Heart right ventricle (tissue), 16 donors: ENCODE measurements around the gene NFYB. TPM values are rescaled to one million over a fixed set of nuclear protein-coding genes. Genes with fewer than 3 reads are reported as not detected.
"Not testable (repeated sequence)": the region's sequence is repeated elsewhere in the genome, so short reads cannot be mapped to it uniquely, and the experiment has no call there.

ENCODE experiments used
- ATAC-seq, 8 donors: fragments of 200-7000 bp; cut with Tn5 transposase; one replicate each; pipeline ENCODE4 v1.9.1; 2020; ENCODE audit warnings: mild to moderate bottlenecking in 8 of 8, moderate library complexity in 8 of 8, moderate number of reproducible peaks in 1 of 8
- DNase-seq, 2 donors: peaks; one replicate each; pipeline ENCODE4 v3.0.0-alpha.2; 2020
- H3K27ac ChIP-seq, 10 donors: fragments of 200-600 bp; sonication (generic) in 2 of 10; one replicate each; pipeline versions ENCODE4 v1.5.0 to v1.8.0; 2020 to 2022; ENCODE audit warnings: mild to moderate bottlenecking in 3 of 10
- H3K27me3 ChIP-seq, 7 donors: fragments of 200-600 bp; one replicate each; pipeline ENCODE4 v1.8.0; 2021 to 2022; ENCODE audit warnings: mild to moderate bottlenecking in 2 of 7
- H3K36me3 ChIP-seq, 9 donors: fragments of 200-600 bp; sonication (generic) in 1 of 9; one replicate each; pipeline versions ENCODE4 v1.5.0 to v1.8.0; 2020 to 2022; ENCODE audit warnings: mild to moderate bottlenecking in 2 of 9
- H3K4me1 ChIP-seq, 9 donors: fragments of 200-600 bp; sonication (generic) in 1 of 9; one replicate each; pipeline versions ENCODE4 v1.5.0 to v1.8.0; 2020 to 2022; ENCODE audit warnings: mild to moderate bottlenecking in 4 of 9
- H3K4me3 ChIP-seq, 10 donors: fragments of 200-600 bp; sonication (generic) in 2 of 10; one replicate each; pipeline versions ENCODE4 v1.5.0 to v1.8.0; 2020 to 2022; ENCODE audit warnings: mild to moderate bottlenecking in 7 of 10, moderate library complexity in 2 of 10
- H3K9me3 ChIP-seq, 11 donors: fragments of 200-600 bp in 10 of 11; sonication (generic) in 2 of 11; one replicate each; pipeline versions ENCODE4 v1.5.0 to v1.8.0; 2013 to 2022; ENCODE audit warnings: mild to moderate bottlenecking in 2 of 11, control low read depth in 1 of 11, moderate library complexity in 1 of 11
- WGBS, 2 donors: extraction: QIAGEN DNeasy Blood & Tissue Kit; methylation state at CpG; one replicate each; pipeline ENCODE4 v1.1.7; 2013; ENCODE audit warnings: inconsistent platforms in 1 of 2; 5-methylcytosine and 5-hydroxymethylcytosine counted together
- intact Hi-C, 10 donors: fragments of 100-400 bp; cut with DNase I; formaldehyde crosslinking; loops; one replicate each; pipeline versions ENCODE4 v1.11.1 to v1.14.2; 2022
- polyA plus RNA-seq, 2 donors: library from polyadenylated mRNA; stranded (reverse); fragments of 200-250 nt; gene quantifications; one replicate each; pipeline ENCODE4 v1.2.3, GENCODE V29; 2013
- total RNA-seq, 10 donors: library from RNA; stranded (reverse); fragmentation: NEBNext Ultra II Directional in 3 of 10; extraction: Animal tissue kit (Norgen Biotek cat#: 25700) in 3 of 10; gene quantifications; one replicate each; pipeline versions ENCODE4 v1.2.1 to v1.2.4, GENCODE V29; 2021 to 2023
- TF ChIP-seq, protein P1 (sequence below), 9 donors: fragments of 200-600 bp; sonication (generic) in 2 of 9; IDR thresholded peaks; one replicate each; pipeline versions ENCODE4 v1.5.0 to v1.8.0; 2021 to 2022; ENCODE audit warnings: antibody characterized with exemption in 9 of 9, mild to moderate bottlenecking in 5 of 9, moderate library complexity in 1 of 9
- donor health status: Arrhythmogenic right ventricular cardiomyopathy.
- donor health status: ischemic (EF 13 %, LVEDD 7.1; RV severe dilation, severe dysfunction).
- donor health status: healthy with polysubstance abuse.
- donor health status: DM: no; HTN: yes; CAD: no.
- donor health status: DM: no; HTN: no; CAD: no.
- donor health status: ischemic (EF 25% LVEDD 6.9; RV normal size, moderate dysfunction).
- donor health status: ischemic (EF 25% LVEDD 5.7; RV mildly dilated, moderate dysfunction).
- donor health status: healthy.
- donor health status: DM: yes; HTN: yes; CAD: no.
- donor health status: Ischemic cardiomyopathy.
- donor health status: ischemic (EF 35%, LVEDD 5.7; RV mildly dilated, moderate dysfunction).
- donor health status: nonischemic (EF 11% LVEDD 7.7; RV severe dilation, severe dysfunction).
- donor health status: DM: yes; HTN: yes; CAD: no.
- donor health status: PGD.
- donor health status: ischemic (EF 29% LVEDD 5.4; RV normal size, mild dysfunction).
- donor health status: nonischemic (EF 23%, LVEDD 6.1; RV moderate dilation, normal function).

NFYB gene
- total and polyA plus RNA-seq, 12 donors = 16.1 to 53.9 (median 24.0) TPM

DNA sequence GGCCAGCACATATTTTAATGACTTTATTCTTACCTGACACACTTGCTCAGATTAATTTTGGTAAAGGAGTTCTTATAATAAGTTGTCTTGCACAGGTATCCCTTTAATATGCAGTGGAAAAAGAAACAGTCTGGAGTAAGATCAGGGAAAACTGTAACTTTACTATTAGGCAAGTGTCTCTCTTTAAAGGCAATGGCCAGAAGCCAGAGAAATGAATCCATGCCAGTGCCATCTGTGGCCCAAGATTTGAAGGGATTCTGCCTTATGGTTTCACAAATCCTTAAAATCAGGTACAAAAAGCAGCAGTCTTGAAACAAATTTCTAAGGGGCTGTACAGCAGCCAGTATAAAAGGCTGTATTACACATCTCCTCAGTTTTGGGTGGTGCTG, 22.4 kb downstream of the NFYB start:
- no peaks in the 10 kb centered on the region for H3K27me3 ChIP-seq
- no peak for DNase-seq
- intact Hi-C loops = no loop called here
- TF ChIP-seq, protein P1, sequence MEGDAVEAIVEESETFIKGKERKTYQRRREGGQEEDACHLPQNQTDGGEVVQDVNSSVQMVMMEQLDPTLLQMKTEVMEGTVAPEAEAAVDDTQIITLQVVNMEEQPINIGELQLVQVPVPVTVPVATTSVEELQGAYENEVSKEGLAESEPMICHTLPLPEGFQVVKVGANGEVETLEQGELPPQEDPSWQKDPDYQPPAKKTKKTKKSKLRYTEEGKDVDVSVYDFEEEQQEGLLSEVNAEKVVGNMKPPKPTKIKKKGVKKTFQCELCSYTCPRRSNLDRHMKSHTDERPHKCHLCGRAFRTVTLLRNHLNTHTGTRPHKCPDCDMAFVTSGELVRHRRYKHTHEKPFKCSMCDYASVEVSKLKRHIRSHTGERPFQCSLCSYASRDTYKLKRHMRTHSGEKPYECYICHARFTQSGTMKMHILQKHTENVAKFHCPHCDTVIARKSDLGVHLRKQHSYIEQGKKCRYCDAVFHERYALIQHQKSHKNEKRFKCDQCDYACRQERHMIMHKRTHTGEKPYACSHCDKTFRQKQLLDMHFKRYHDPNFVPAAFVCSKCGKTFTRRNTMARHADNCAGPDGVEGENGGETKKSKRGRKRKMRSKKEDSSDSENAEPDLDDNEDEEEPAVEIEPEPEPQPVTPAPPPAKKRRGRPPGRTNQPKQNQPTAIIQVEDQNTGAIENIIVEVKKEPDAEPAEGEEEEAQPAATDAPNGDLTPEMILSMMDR (IDR thresholded peaks at IDR 0.05) = no peak
- no peak overlapping the region for H3K4me3 ChIP-seq
- ATAC-seq = peak in 1 of 8 donors; percentile 25
- H3K27ac ChIP-seq = no peak overlapping the region
- peaks cover 0 to 17% (median 3%) of the 10 kb centered on the region in 9 donors for H3K4me1 ChIP-seq
- peaks cover 0 to 68% (median 15%) of the 10 kb centered on the region in 9 donors for H3K36me3 ChIP-seq
- H3K9me3 ChIP-seq = no peaks in the 10 kb centered on the region

DNA sequence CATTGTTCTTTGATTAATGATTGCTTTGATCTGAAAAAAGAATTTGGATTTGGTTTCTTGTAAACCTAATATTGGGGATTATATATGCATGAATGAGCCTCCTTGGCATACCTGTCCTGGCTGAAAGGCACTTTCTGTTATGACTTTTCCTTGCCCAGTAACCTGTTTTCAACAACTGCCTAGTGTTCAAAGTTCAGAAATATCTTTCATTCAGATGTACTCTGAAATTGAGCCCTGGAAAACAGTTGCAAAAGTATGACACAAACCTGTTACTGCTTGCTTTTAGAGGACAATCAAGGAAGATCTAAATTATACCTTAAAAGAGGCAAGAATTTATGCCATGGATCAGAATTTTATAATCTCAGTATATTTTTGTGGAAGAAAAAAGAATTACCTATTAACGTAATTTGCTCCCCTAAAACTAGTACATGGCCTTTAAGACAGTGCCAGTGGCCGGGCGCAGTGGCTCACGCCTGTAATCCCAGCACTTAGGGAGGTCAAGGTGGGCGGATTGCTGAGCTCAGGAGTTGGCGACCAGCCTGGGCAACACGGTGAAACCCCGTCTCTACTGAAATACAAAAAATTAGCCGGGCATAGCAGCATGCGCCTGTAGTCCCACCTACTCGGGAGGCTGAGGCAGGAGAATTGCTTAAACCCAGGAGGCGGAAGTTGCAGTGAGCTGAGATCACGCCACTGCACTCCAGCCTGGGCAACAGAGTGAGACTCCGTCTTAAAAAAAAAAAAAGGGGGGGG, 23.0 kb downstream of the NFYB start:
- Histone ChIP-seq H3K36me3 (peaks cover 0 to 67% (median 12%) of the 10 kb centered on the region in 9 donors), H3K4me1 (peaks cover 0 to 17% (median 3%) of the 10 kb centered on the region in 9 donors)
- DNase-seq, H3K9me3 ChIP-seq, H3K4me3 ChIP-seq, intact Hi-C loops, H3K27ac ChIP-seq, H3K27me3 ChIP-seq: not testable (repeated sequence)
- ATAC-seq = peak in 1 of 8 donors; percentile 41
- 90 to 94% methylated on average over 14 of the region's 14 CpGs for WGBS, 2 donors

DNA sequence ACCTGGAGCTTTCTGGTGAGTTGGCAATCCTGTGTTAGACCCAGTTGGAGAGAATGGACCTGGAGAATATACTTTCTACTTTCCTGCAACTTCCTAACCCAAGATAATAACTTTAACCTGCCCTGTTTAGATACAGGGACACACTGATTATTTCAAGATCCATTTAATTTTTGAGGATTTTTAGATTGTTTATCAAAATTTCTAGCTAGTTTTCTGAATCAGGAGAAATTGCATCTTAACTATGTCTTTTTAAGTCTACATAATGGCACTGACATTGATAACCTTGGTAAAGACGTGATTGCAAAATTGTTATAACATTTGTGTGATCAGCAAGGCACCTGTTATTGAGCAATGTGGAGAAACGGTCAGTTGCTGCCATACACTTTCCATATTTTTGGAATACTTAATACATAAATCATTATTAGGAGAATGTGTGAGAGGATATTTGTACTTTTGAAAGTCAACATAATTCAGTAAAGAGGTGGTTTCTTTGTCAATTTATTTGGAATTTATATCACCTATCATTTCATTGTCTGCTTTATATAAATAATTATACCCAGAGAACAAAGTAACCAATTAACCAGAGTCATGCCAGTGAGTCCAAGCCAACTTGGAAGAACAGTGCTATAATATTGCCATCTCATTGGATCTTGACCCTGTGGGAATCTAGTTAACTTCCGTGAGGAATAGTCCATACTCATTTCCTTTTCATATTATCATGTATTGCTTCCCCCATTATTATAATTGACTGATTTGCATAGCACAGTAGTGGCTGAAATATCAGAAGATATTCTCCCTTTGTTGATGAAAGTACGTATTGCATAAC, 28.4 kb downstream of the NFYB start:
- DNase-seq = no peak
- no peaks in the 10 kb centered on the region for H3K9me3 ChIP-seq
- intact Hi-C loops = loop anchor here in 9 of 10 donors (1.0 to 10.0 kb wide), 13 partner anchors 42 to 233 kb away; partner anchors contain the start of genes HCFC2 (in 3 of the 9), GLT8D2 (in 1 of the 9), HSP90B1 (in 1 of the 9) and TDG (in 1 of the 9)
- ATAC-seq = no peak
- peaks cover 0 to 48% (median 7%) of the 10 kb centered on the region in 9 donors for H3K36me3 ChIP-seq
- TF ChIP-seq, protein P1 (IDR thresholded peaks at IDR 0.05) = peak in 1 of 9 donors; percentile 1
- H3K27ac ChIP-seq = no peak overlapping the region
- H3K4me3 ChIP-seq = no peak overlapping the region
- no peaks in the 10 kb centered on the region for H3K27me3 ChIP-seq
- WGBS, 2 donors = 74 to 89% methylated on average over 4 of the region's 4 CpGs
- H3K4me1 ChIP-seq = peaks cover 0 to 19% (median 10%) of the 10 kb centered on the region in 9 donors

DNA sequence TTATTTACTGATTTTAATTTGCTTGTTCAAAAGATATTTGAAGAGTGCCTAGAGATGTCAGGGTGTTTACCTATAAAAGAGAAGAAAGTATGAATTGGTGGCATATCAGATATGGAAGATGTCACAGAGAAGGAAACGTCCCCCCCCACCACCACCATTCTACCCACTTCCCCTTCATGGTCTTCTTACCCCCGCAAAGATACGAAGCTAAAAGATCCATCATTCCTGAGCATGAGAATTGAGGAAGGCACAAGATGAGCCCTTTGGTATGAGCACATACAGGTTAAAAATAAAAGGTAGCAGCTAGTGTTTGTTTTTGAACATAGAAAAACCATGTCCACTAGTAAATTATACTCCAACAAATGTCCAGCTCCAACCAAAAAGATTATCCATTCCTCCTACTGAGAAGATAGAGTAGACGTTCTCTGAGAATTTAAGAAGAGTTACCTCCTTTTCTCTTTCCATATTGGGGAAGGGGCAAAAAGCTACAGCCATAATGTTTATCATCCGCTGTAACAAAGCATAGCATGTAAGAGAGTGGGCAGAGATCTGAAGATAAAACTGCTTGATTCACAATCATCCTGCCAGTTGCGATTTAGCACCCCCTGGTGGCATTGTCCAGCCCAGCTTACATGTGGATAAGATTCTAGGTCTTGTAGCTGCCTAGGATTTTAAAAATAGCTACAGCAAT, 29.1 kb downstream of the NFYB start:
- DNase-seq (peak; percentile 69 to 75), ATAC-seq (peak; percentile 43 to 86 (median 74))
- no peaks in the 10 kb centered on the region for H3K27me3 ChIP-seq
- H3K27ac ChIP-seq = no peak overlapping the region
- H3K36me3 ChIP-seq = peaks cover 0 to 45% (median 6%) of the 10 kb centered on the region in 9 donors
- 51 to 57% methylated on average over 6 of the region's 6 CpGs for WGBS, 2 donors
- intact Hi-C loops = loop anchor here in 9 of 10 donors (1.0 to 10.0 kb wide), 13 partner anchors 42 to 232 kb away; partner anchors contain the start of genes HCFC2 (in 3 of the 9), GLT8D2 (in 1 of the 9), HSP90B1 (in 1 of the 9) and TDG (in 1 of the 9)
- H3K4me1 ChIP-seq = peaks cover 0 to 26% (median 12%) of the 10 kb centered on the region in 9 donors
- no peaks in the 10 kb centered on the region for H3K9me3 ChIP-seq
- H3K4me3 ChIP-seq = no peak overlapping the region
- TF ChIP-seq, protein P1 (IDR thresholded peaks at IDR 0.05) = peak; percentile 58 to 93 (median 87)
